IPS DF 4.7 (cell line): ENCODE data around the gene NUCB1.
A peak's percentile ranks its signal among the peaks of the same experiment; 100 is the strongest.
"Not testable (repeated sequence)": the region's sequence is repeated elsewhere in the genome, so short reads cannot be mapped to it uniquely, and the experiment has no call there.

Experiments
- DNase-seq: peaks from one replicate; pipeline ENCODE4 v3.0.0-alpha.2; 2013; ENCODE audit warnings: low spot score; ENCODE audit errors: extremely low read depth

NUCB1 gene

GRCh38 chr19:48899781-48900476, at the start of gene NUCB1:
Gene NUCB1 (plus strand): TSS chr19:48900312. CDS start chr19:48900797, 485 bp downstream.
- DNase-seq, result peak; percentile 95

- no peak for DNase-seq
Measured at GRCh38 chr19:48852292-48852691, 47.8 kb upstream of the NUCB1 start.

- DNase-seq, result no peak
Measured at GRCh38 chr19:48853483-48853882, 46.6 kb upstream of the NUCB1 start.

- no peak for DNase-seq
Measured at GRCh38 chr19:48854103-48854502, 46.0 kb upstream of the NUCB1 start.

GRCh38 chr19:48856921-48857320, 43.2 kb upstream of the NUCB1 start:
- DNase-seq, result no peak

GRCh38 chr19:48858984-48859710, 41.0 kb upstream of the NUCB1 start:
- DNase-seq, result no peak

GRCh38 chr19:48859711-48860572, 40.2 kb upstream of the NUCB1 start:
- DNase-seq, result no peak

GRCh38 chr19:48861313-48861712, 38.8 kb upstream of the NUCB1 start:
- DNase-seq, result no peak

GRCh38 chr19:48862827-48863226, 37.3 kb upstream of the NUCB1 start:
- DNase-seq, result no peak

GRCh38 chr19:48866692-48867091, 33.4 kb upstream of the NUCB1 start:
- DNase-seq, result no peak

GRCh38 chr19:48867123-48867745, 32.9 kb upstream of the NUCB1 start:
- no peak for DNase-seq

GRCh38 chr19:48867746-48868113, 32.4 kb upstream of the NUCB1 start:
- DNase-seq, result no peak

GRCh38 chr19:48868114-48868886, 31.8 kb upstream of the NUCB1 start, which contains the start of gene PLEKHA4:
Gene PLEKHA4 (minus strand): TSS chr19:48868617. CDS start chr19:48867620, 997 bp downstream.
- DNase-seq, result no peak

GRCh38 chr19:48870048-48870447, 30.1 kb upstream of the NUCB1 start:
- DNase-seq, result no peak

- not testable (repeated sequence) for DNase-seq
Measured at GRCh38 chr19:48871471-48872181, 28.5 kb upstream of the NUCB1 start.

- DNase-seq, result peak; percentile 89
Measured at GRCh38 chr19:48872182-48872883, 27.8 kb upstream of the NUCB1 start, which contains the start of gene PPP1R15A. Gene PPP1R15A (plus strand): TSS chr19:48872421. CDS start chr19:48873234, 813 bp downstream.

GRCh38 chr19:48872884-48873475, 27.1 kb upstream of the NUCB1 start:
- DNase-seq, result no peak

- DNase-seq, result no peak
Measured at GRCh38 chr19:48873476-48874302, 26.4 kb upstream of the NUCB1 start.
